ENCODE data around the gene KCNJ10. TPM values are rescaled to one million over a fixed set of nuclear protein-coding genes. Genes with fewer than 3 reads are reported as not detected.

KCNJ10 gene
- total RNA-seq, 1 experiment from 2014 or later = not detected

- DNase-seq (ENCODE audit: low read depth) = peak; percentile 10
Observed at GRCh38 chr1:160061369-160062229, 8.4 kb downstream of the KCNJ10 start.

- no peak for DNase-seq (ENCODE audit: low read depth)
Observed at GRCh38 chr1:160058087-160058486, 11.9 kb downstream of the KCNJ10 start.

GRCh38 chr1:160056648-160057169 lies 13.3 kb downstream of the KCNJ10 start:
- DNase-seq (ENCODE audit: low read depth) = no peak

DNA sequence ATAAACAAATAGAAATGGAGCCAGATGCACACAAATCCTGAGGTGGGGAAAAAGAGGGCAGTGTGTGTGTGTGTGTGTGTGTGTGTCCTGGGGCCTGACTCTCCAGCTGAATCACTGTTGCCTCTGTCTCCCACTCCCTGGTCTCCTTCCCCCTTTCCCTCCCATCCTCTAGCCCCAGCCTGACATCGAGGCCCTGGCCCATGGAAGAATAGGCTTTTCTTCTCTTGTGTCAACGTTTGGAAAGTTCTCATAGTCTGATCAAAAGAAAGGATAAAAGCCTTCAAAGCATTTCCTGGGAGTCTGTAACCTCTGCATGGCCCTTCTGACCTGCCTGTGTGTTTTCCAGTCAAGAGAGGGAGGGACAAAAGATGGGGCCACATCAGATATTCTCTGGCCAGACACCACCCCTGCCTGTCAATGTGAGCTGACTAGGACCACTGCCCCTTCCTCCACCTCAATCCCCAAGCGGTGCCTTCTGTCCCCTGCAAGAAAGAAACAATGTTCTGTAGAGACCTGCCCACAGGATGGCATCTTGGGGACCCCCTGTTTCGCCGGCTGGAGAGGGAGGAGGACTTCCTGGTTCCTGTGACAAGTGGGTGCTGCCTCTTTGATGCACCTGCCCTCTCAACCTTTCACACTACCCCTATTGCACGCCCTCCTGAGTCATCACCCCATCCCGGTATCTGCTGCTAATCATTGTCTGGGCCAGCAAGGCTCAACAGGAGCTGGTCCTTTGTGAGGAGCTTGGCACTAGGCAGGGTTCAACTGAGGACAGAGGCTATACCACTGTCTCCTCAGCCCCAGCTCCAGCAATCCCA lies 16.2 kb downstream of the KCNJ10 start:
- no peak for DNase-seq (ENCODE audit: low read depth)

DNA sequence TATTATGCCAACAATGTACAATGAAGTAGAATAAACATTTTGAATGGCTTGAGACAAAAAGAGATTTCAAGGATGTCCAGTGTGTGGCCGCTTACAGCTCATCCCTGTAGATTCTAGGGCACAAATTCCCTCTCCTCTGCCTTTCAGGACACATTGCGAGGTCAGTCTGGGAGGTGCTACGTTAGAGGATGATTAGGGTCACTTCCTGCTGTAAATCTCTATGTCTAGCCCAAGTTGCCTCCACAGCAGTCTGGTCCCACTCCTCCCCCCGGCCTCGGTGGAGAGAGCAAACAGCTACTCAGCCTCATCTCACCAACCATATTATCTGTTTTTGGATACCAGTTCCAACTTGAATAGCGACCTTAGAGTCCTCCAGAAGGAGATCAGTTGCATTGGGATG lies 17.0 kb downstream of the KCNJ10 start:
- no peak for DNase-seq (ENCODE audit: low read depth)

- no peak for DNase-seq (ENCODE audit: low read depth)
Observed at GRCh38 chr1:160050619-160051018, 19.3 kb downstream of the KCNJ10 start.

- peak; percentile 8 for DNase-seq (ENCODE audit: low read depth)
Observed at GRCh38 chr1:160050182-160050581, 19.8 kb downstream of the KCNJ10 start.

- DNase-seq (ENCODE audit: low read depth) = no peak
Observed at GRCh38 chr1:160049101-160049500, 20.9 kb downstream of the KCNJ10 start.

DNA sequence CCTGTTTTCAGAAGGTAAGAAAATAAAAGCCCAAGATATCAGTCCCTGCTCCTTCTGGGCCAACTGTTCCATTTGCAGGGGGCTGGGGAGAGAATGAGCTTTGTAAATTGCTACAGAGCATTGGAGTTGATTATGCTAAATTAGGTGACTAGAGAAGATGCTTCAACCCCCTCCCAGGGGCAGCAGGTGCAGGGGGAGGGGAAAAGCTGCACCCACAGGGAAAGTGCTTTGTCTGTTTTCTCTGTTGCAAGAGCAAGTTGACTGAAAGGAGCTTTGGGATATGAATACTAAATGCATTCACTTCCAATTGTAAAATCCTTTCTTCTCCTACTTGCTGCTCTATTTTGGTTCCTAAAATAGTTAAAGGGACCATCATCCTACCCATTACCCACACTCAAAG lies 21.6 kb downstream of the KCNJ10 start:
- no peak for DNase-seq (ENCODE audit: low read depth)

DNA sequence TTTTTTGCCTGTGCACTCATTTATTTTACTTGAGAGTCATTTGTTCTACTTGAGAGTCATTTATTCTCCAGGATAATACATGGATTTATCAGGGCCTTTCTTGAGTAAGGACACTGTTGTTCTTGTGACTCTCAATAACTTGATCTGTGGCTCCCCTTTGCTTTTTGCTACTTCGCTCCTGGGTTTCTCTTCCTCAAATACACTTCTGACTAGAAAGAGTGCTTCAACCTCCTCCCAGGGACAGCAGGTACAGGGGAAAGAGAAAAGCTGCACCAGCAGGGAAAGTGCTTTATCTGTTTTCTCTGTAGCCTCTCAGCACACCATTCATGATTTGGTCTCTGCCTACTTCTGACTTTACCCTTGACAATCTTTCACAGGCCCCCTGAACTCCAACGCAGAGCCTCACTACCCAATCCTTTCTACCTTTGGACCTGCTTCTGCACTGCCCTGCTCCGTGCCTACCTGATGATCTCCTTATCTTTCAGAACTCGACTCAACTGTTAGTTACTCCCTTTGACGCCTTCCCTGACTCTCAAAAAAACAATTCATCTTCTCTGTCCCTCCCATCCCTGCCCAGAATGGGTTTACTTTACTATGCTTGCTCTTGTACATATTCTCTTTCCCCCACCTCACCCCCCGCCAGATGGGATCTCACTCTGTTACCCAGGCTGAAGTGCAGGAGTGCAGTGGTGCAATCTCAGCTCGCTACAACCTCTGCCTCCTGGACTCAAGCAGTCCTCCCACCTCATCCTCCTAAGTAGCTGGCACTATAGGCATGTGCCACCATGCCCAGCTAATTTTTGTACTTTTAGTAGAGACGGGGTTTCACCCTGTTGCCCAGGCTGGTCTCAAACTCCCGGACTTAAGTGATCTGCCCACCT lies 22.6 kb downstream of the KCNJ10 start:
- DNase-seq (ENCODE audit: low read depth) = no peak

GRCh38 chr1:160046494-160047110 lies 23.4 kb downstream of the KCNJ10 start:
- peak; percentile 34 for DNase-seq (ENCODE audit: low read depth)

- DNase-seq (ENCODE audit: low read depth) = no peak
Observed at GRCh38 chr1:160045653-160046052, 24.3 kb downstream of the KCNJ10 start.

DNA sequence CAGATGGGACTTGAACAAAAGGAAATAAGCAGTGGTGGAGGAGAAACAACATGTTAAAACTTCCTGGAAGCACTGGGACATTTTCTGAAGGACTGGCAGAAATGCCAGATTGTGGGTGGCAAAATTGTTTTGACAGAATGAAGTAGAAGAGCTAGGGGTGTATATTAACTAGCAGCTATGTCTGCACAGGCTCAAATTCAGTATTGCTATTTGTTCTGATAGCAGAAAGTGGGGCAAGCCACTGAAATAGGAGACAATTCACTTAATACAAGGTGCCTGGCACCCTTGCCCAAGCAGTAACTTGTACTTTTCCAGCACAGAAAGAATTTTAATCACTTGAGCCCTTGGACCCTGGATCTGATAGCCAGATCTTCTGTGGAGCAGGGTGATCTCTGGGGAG lies 26.4 kb downstream of the KCNJ10 start:
- DNase-seq (ENCODE audit: low read depth) = no peak

DNA sequence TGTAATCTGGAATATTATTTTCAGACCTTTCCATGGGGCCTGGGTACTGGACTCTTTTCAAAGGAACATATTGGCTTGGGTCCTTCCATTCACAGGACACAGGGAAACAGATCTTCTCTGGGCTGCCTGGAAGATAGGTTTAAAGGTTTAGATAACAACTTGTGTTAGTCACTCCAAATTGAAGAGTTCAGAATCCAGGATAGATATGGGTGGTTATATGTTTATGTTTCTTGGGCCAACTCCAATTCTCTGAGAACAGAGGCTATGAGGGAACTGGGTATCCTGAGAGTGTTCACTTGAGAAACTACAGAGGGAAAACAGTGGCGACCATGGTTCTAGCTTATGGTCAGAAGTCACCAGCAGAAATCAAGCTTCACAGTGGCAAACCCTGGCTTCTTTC lies 29.5 kb downstream of the KCNJ10 start:
- no peak for DNase-seq (ENCODE audit: low read depth)

- DNase-seq (ENCODE audit: low read depth) = peak; percentile 30
Observed at GRCh38 chr1:160032165-160032820, 37.7 kb downstream of the KCNJ10 start.

GRCh38 chr1:160031365-160032164 lies 38.4 kb downstream of the KCNJ10 start, which contains the start of gene PIGM:
TSS of gene PIGM (minus strand) at chr1:160031990. CDS start at chr1:160031739, 251 bp downstream.
- peak; percentile 96 for DNase-seq (ENCODE audit: low read depth)

- DNase-seq (ENCODE audit: low read depth) = peak; percentile 12
Observed at GRCh38 chr1:160030657-160031364, 39.1 kb downstream of the KCNJ10 start.

GRCh38 chr1:160028426-160028825 lies 41.5 kb downstream of the KCNJ10 start:
- DNase-seq (ENCODE audit: low read depth) = no peak

DNA sequence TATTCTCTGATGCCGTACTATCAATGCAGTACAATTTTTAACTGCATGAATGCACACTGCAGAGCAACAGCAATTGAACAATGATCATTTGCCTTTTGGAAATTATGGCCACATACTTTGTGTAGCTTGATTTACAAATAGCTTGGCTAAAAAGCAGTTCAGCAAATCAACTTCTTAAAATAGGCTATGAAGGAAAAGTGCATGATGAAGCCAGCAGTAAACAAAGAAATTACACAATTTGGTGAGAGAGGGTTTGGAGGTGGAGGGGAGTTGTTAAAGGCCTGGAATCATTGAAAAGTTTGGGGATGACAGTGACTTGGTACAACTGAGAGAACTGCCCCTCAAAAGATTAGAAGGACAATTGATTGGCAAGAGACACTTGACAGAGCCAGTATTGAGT lies 44.6 kb downstream of the KCNJ10 start:
- no peak for DNase-seq (ENCODE audit: low read depth)

Data from M059J (cell line).